ENCODE measurements around the gene CRHBP.
"Not testable (repeated sequence)": the region's sequence is repeated elsewhere in the genome, so short reads cannot be mapped to it uniquely, and the experiment has no call there.

The CRHBP gene

GRCh38 chr5:76980518-76981144 lies 27.8 kb downstream of the CRHBP start:
- Histone ChIP-seq H3K4me3 (replicated peaks; ENCODE audit: low read depth, low read length) (no peak overlapping the region), H3K27me3 (replicated peaks; ENCODE audit: control insufficient read depth, insufficient read depth, low read length) (no peaks in the 10 kb centered on the region), H3K36me3 (ENCODE audit: control insufficient read depth, insufficient read depth, low read length) (no peaks in the 10 kb centered on the region)
- no peak for DNase-seq (ENCODE audit: extremely low read depth, insufficient read length)
- TF ChIP-seq, protein P1, sequence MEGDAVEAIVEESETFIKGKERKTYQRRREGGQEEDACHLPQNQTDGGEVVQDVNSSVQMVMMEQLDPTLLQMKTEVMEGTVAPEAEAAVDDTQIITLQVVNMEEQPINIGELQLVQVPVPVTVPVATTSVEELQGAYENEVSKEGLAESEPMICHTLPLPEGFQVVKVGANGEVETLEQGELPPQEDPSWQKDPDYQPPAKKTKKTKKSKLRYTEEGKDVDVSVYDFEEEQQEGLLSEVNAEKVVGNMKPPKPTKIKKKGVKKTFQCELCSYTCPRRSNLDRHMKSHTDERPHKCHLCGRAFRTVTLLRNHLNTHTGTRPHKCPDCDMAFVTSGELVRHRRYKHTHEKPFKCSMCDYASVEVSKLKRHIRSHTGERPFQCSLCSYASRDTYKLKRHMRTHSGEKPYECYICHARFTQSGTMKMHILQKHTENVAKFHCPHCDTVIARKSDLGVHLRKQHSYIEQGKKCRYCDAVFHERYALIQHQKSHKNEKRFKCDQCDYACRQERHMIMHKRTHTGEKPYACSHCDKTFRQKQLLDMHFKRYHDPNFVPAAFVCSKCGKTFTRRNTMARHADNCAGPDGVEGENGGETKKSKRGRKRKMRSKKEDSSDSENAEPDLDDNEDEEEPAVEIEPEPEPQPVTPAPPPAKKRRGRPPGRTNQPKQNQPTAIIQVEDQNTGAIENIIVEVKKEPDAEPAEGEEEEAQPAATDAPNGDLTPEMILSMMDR (IDR thresholded peaks at IDR 0.05; ENCODE audit: insufficient read depth, low read length, poor library complexity, severe bottlenecking) = no peak

DNA sequence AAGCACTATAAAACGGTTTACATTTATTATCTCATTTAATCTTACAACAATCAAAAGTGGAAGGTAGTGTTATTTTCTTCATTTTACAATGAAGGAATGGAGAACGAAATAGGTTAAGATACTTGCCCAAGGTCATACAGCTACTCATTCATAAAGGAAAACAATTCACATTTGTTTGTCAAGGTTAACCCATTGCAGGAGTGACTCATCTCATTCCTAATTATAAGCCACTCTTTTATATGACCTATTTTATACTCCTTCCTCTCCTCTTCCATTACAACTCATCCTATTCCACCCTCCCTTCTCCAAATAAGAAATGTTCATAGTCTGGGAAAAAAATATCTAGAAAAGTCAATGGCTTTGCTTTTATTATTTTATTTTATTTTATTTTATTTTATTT lies 29.6 kb downstream of the CRHBP start:
- Histone ChIP-seq H3K36me3 (ENCODE audit: control insufficient read depth, insufficient read depth, low read length) (no peaks in the 10 kb centered on the region), H3K4me3 (replicated peaks; ENCODE audit: low read depth, low read length) (no peak overlapping the region), H3K27me3 (replicated peaks; ENCODE audit: control insufficient read depth, insufficient read depth, low read length) (no peaks in the 10 kb centered on the region)
- TF ChIP-seq, protein P1 (IDR thresholded peaks at IDR 0.05; ENCODE audit: insufficient read depth, low read length, poor library complexity, severe bottlenecking) = no peak
- no peak for DNase-seq (ENCODE audit: extremely low read depth, insufficient read length)

DNA sequence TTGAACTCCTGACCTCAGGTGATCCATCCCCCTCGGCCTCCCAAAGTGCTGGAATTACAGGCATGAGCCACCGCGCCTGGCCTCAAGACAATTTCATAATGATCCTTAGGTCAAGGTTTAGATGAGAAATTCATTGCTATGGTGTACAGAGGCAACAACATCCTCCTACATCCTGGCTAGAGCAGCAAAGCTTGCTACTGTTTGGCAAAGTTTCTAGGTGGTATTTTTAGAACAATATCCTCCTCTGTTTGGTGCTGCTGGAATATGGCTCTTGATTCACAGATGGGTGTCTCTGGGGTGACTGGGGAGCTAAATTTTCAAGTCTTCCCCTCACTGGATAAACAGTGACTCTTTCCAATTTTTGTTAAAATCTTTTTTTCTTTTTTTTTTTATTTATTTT lies 30.6 kb downstream of the CRHBP start:
- Histone ChIP-seq H3K4me3 (replicated peaks; ENCODE audit: low read depth, low read length) (no peak overlapping the region), H3K27me3 (replicated peaks; ENCODE audit: control insufficient read depth, insufficient read depth, low read length) (no peaks in the 10 kb centered on the region), H3K36me3 (ENCODE audit: control insufficient read depth, insufficient read depth, low read length) (no peaks in the 10 kb centered on the region)
- TF ChIP-seq, protein P1 (IDR thresholded peaks at IDR 0.05; ENCODE audit: insufficient read depth, low read length, poor library complexity, severe bottlenecking) = no peak
- DNase-seq (ENCODE audit: extremely low read depth, insufficient read length) = no peak

GRCh38 chr5:76986825-76987526 lies 34.1 kb downstream of the CRHBP start:
- no peaks in the 10 kb centered on the region for H3K36me3 ChIP-seq (ENCODE audit: control insufficient read depth, insufficient read depth, low read length)
- H3K4me3 ChIP-seq (replicated peaks; ENCODE audit: low read depth, low read length) = no peak overlapping the region
- DNase-seq (ENCODE audit: extremely low read depth, insufficient read length) = no peak
- TF ChIP-seq, protein P1 (IDR thresholded peaks at IDR 0.05; ENCODE audit: insufficient read depth, low read length, poor library complexity, severe bottlenecking) = no peak
- H3K27me3 ChIP-seq (replicated peaks; ENCODE audit: control insufficient read depth, insufficient read depth, low read length) = no peaks in the 10 kb centered on the region

DNA sequence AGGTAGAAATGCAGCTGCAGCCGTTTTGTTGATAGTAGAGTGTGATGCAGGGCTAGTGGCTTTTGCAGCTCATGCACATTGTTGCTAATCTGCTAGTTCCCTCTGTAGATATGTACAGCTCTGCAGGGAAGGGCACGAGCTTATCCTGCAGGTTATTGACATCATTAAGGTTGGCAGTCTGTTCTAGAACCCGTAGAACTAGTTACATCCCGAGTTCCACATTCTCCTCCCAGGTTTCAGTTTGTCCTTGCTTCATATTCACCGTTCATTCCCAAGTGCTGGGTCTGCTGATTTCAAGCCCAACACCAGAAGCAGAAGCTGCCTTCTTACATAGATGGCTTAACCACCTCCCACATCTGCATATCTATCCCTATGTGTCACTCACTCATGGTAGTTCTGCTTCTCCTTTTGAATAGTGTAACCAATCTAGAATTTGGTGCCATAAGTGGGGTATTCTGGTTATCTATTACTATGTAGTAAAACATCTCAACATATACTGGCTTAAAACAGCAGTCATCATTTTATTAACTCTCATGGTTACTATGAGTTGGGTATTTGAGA lies 38.1 kb downstream of the CRHBP start:
- Histone ChIP-seq H3K27me3 (replicated peaks; ENCODE audit: control insufficient read depth, insufficient read depth, low read length) (no peaks in the 10 kb centered on the region), H3K4me3 (replicated peaks; ENCODE audit: low read depth, low read length) (no peak overlapping the region), H3K36me3 (ENCODE audit: control insufficient read depth, insufficient read depth, low read length) (no peaks in the 10 kb centered on the region)
- TF ChIP-seq, protein P1 (IDR thresholded peaks at IDR 0.05; ENCODE audit: insufficient read depth, low read length, poor library complexity, severe bottlenecking) = no peak
- DNase-seq (ENCODE audit: extremely low read depth, insufficient read length) = no peak

DNA sequence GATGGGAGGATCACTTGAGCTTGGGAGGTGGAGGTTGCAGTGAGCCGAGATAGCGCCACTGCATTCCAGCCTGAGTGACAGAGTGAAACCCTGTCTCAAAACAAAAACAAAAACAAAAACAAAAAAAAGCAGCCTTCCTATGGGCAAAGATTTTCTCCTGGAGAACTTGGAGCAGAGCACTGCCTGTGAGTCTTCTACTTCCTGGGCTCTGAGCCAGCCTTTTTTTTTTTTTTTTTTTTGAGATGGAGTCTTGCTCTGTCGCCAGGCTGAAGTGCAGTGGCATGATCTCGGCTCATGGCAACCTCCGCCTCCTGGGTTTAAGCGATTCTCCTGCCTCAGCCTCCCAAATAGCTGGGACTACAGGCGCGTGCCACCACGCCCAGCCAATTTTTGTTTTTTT lies 40.6 kb downstream of the CRHBP start:
- H3K27me3 ChIP-seq (replicated peaks; ENCODE audit: control insufficient read depth, insufficient read depth, low read length); DNase-seq (ENCODE audit: extremely low read depth, insufficient read length); H3K4me3 ChIP-seq (replicated peaks; ENCODE audit: low read depth, low read length); H3K36me3 ChIP-seq (ENCODE audit: control insufficient read depth, insufficient read depth, low read length): not testable (repeated sequence)

Data from GM06990 (cell line).